BE2C (cell line): ENCODE measurements around the gene LAMC2.

Source experiments
- DNase-seq: peaks from one replicate; pipeline ENCODE4 v3.0.0-alpha.2; 2020
- H3K27me3 ChIP-seq: fragments of 250-450 bp; sonication (Bioruptor Pico); 2 replicates; pipeline ENCODE4 v1.5.1; 2020; ENCODE audit warnings: mild to moderate bottlenecking
- H3K36me3 ChIP-seq: fragments of 250-450 bp; sonication (Bioruptor Pico); 2 replicates; pipeline ENCODE4 v1.5.1; 2020; ENCODE audit warnings: mild to moderate bottlenecking
- H3K4me1 ChIP-seq: fragments of 250-450 bp; sonication (Bioruptor Pico); 2 replicates; pipeline ENCODE4 v1.5.1; 2020
- H3K4me3 ChIP-seq: 2 replicates; pipeline ENCODE4 v1.5.1; 2011; ENCODE audit warnings: low read depth, low read length
- H3K9me3 ChIP-seq: fragments of 250-450 bp; sonication (Bioruptor Pico); 2 replicates; pipeline ENCODE4 v1.5.1; 2020
- CTCF ChIP-seq: IDR thresholded peaks from 2 replicates; pipeline ENCODE4 v1.5.1; 2012; ENCODE audit warnings: mild to moderate bottlenecking, low read depth, low read length

LAMC2 gene

GRCh38 chr1:183164963-183165362 is 21.1 kb upstream of the LAMC2 start:
- Histone ChIP-seq H3K4me3 (no peak overlapping the region), H3K4me1 (no peaks in the 10 kb centered on the region), H3K27me3 (no peaks in the 10 kb centered on the region), H3K36me3 (no peaks in the 10 kb centered on the region), H3K9me3 (no peaks in the 10 kb centered on the region)
- no peak for DNase-seq
- no peak for TF ChIP-seq CTCF

GRCh38 chr1:183165456-183165855 is 20.6 kb upstream of the LAMC2 start:
- no peak for TF ChIP-seq CTCF
- DNase-seq: no peak
- H3K9me3 ChIP-seq: no peaks in the 10 kb centered on the region
- H3K4me1 ChIP-seq: no peaks in the 10 kb centered on the region
- no peaks in the 10 kb centered on the region for H3K27me3 ChIP-seq
- H3K36me3 ChIP-seq: no peaks in the 10 kb centered on the region
- H3K4me3 ChIP-seq: no peak overlapping the region

- Histone ChIP-seq H3K27me3 (no peaks in the 10 kb centered on the region), H3K4me1 (no peaks in the 10 kb centered on the region), H3K9me3 (no peaks in the 10 kb centered on the region), H3K36me3 (no peaks in the 10 kb centered on the region), H3K4me3 (no peak overlapping the region)
- TF ChIP-seq CTCF: no peak
- DNase-seq: no peak
Observed at GRCh38 chr1:183166454-183166853, 19.6 kb upstream of the LAMC2 start.

GRCh38 chr1:183167676-183168075 is 18.4 kb upstream of the LAMC2 start:
- TF ChIP-seq CTCF: no peak

GRCh38 chr1:183168308-183168707 is 17.8 kb upstream of the LAMC2 start:
- H3K36me3 ChIP-seq: no peaks in the 10 kb centered on the region
- no peaks in the 10 kb centered on the region for H3K9me3 ChIP-seq
- H3K4me1 ChIP-seq: no peaks in the 10 kb centered on the region
- no peak overlapping the region for H3K4me3 ChIP-seq
- no peak for TF ChIP-seq CTCF
- DNase-seq: no peak
- H3K27me3 ChIP-seq: no peaks in the 10 kb centered on the region

More at GRCh38 chr1:183167676-183168075, 18.4 kb upstream of the LAMC2 start:
- H3K27me3 ChIP-seq: no peaks in the 10 kb centered on the region
- H3K36me3 ChIP-seq: no peaks in the 10 kb centered on the region
- no peaks in the 10 kb centered on the region for H3K9me3 ChIP-seq
- no peak overlapping the region for H3K4me3 ChIP-seq
- no peaks in the 10 kb centered on the region for H3K4me1 ChIP-seq
- no peak for DNase-seq

- Histone ChIP-seq H3K36me3 (no peaks in the 10 kb centered on the region), H3K27me3 (no peaks in the 10 kb centered on the region), H3K4me3 (no peak overlapping the region), H3K4me1 (no peaks in the 10 kb centered on the region; the same call in 1 of the 2 replicates), H3K9me3 (no peaks in the 10 kb centered on the region)
- DNase-seq: no peak
- no peak for TF ChIP-seq CTCF
Observed at GRCh38 chr1:183173828-183174227, 12.2 kb upstream of the LAMC2 start.
